ENCODE results near the gene NEURL1. TPM values are rescaled to one million over a fixed set of nuclear protein-coding genes. Genes with fewer than 3 reads are reported as not detected.

NEURL1 gene
- total RNA-seq, 1 experiment from 2014 or later, result 0.84 TPM

DNA sequence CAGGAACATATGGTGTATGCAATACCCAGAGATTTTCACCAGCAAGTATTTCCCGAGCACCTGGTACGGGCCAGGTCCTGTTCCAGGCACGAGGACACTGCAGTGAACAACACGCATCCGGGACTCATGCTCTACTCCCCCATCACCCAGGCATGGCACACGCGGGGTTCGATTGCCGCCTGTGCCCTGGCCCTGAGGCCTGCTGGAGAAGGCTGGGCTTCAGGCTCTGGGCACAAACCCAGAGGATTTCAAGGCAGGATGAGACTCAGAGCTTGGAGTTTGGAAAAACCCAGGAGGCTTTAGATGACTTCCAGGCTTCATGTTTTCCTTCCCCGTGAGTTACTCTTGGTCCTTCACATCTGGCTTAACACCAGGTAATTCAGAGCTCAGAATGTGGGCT is 143.5 kb downstream of the NEURL1 start:
- CTCF ChIA-PET, result no interaction called here
- H3K4me3 ChIP-seq (ENCODE audit: low read depth, low read length), result no peak overlapping the region
- Mint-ChIP-seq H3K27ac (ENCODE audit: unreplicated experiment) (no peak overlapping the region), H3K36me3 (ENCODE audit: insufficient read depth, unreplicated experiment) (no peaks in the 10 kb centered on the region), H3K9me3 (ENCODE audit: unreplicated experiment) (no peaks in the 10 kb centered on the region), H3K27me3 (ENCODE audit: insufficient read depth, unreplicated experiment) (no peaks in the 10 kb centered on the region), H3K4me1 (ENCODE audit: low read depth, unreplicated experiment) (no peaks in the 10 kb centered on the region), H3K4me3 (ENCODE audit: unreplicated experiment) (no peak overlapping the region)
- H3K36me3 ChIP-seq (ENCODE audit: control insufficient read depth, insufficient read depth, low read length), result no peaks in the 10 kb centered on the region
- H3K4me1 ChIP-seq, result 0 out of 2 replicates have a peak, but pooled peaks cover under 1% of the 10 kb centered on the region
- H3K27me3 ChIP-seq (replicated peaks; ENCODE audit: control insufficient read depth, insufficient read depth, low read length), result no peaks in the 10 kb centered on the region
- TF ChIP-seq, protein P1, sequence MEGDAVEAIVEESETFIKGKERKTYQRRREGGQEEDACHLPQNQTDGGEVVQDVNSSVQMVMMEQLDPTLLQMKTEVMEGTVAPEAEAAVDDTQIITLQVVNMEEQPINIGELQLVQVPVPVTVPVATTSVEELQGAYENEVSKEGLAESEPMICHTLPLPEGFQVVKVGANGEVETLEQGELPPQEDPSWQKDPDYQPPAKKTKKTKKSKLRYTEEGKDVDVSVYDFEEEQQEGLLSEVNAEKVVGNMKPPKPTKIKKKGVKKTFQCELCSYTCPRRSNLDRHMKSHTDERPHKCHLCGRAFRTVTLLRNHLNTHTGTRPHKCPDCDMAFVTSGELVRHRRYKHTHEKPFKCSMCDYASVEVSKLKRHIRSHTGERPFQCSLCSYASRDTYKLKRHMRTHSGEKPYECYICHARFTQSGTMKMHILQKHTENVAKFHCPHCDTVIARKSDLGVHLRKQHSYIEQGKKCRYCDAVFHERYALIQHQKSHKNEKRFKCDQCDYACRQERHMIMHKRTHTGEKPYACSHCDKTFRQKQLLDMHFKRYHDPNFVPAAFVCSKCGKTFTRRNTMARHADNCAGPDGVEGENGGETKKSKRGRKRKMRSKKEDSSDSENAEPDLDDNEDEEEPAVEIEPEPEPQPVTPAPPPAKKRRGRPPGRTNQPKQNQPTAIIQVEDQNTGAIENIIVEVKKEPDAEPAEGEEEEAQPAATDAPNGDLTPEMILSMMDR (IDR thresholded peaks at IDR 0.05; ENCODE audit: insufficient read depth in 1 of 2, low read depth in 1 of 2, low read length in 1 of 2, severe bottlenecking in 1 of 2, unreplicated experiment in 1 of 2), result no peak
- no peak for DNase-seq
- intact Hi-C loops (cut with micrococcal nuclease; ENCODE audit: unreplicated experiment), result no loop called here
- POLR2A ChIA-PET, result no interaction called here
- no TSS peak for BruUV-seq (replicated peaks)
- H3K9me3 ChIP-seq, result no peaks in the 10 kb centered on the region

DNA sequence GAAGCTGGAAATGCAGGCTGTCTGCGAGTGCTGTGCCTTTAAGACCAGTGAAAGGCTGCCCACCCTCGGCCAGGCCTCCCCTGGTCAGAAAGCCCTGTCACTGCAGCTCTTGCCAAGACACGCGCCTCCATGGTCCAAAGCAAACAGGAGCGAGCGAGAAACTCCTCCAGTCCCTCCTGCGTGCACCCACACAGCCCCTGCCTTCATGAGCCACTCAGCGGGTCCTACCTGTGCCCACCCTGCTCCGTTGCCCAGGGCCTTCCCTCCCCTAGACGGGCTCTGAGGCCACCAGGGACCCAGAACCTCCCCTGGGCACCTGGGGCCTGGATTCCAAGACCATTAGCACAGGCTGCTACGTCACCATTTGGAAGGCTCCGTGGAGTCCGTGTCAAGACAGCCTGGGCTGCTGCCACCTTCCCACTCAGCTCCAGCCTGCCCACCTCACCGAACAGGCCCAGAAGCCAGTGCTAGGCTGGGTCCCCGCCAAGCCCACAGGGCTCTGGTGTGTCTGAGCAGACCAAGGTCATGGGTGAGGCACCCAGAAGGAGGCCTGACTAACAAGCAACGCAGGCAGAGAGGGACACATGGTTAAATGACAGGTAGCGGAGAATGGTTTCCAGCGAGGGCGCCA is 144.5 kb downstream of the NEURL1 start:
- no peaks in the 10 kb centered on the region for H3K27me3 ChIP-seq (replicated peaks; ENCODE audit: control insufficient read depth, insufficient read depth, low read length)
- H3K36me3 ChIP-seq (ENCODE audit: control insufficient read depth, insufficient read depth, low read length), result no peaks in the 10 kb centered on the region
- no peak for DNase-seq
- no peak overlapping the region for H3K27ac Mint-ChIP-seq (ENCODE audit: unreplicated experiment)
- TF ChIP-seq, protein P1 (IDR thresholded peaks at IDR 0.05; ENCODE audit: insufficient read depth in 1 of 2, low read depth in 1 of 2, low read length in 1 of 2, severe bottlenecking in 1 of 2, unreplicated experiment in 1 of 2), result no peak
- no peaks in the 10 kb centered on the region for H3K27me3 Mint-ChIP-seq (ENCODE audit: insufficient read depth, unreplicated experiment)
- intact Hi-C loops (cut with micrococcal nuclease; ENCODE audit: unreplicated experiment), result no loop called here
- no peaks in the 10 kb centered on the region for H3K4me1 Mint-ChIP-seq (ENCODE audit: low read depth, unreplicated experiment)
- POLR2A ChIA-PET, result no interaction called here
- no peaks in the 10 kb centered on the region for H3K9me3 Mint-ChIP-seq (ENCODE audit: unreplicated experiment)
- H3K9me3 ChIP-seq, result no peaks in the 10 kb centered on the region
- no peak overlapping the region for H3K4me3 Mint-ChIP-seq (ENCODE audit: unreplicated experiment)
- no TSS peak for BruUV-seq (replicated peaks)
- CTCF ChIA-PET, result no interaction called here
- no peaks in the 10 kb centered on the region for H3K36me3 Mint-ChIP-seq (ENCODE audit: insufficient read depth, unreplicated experiment)
- H3K4me1 ChIP-seq, result 0 out of 2 replicates have a peak, but pooled peaks cover 4% of the 10 kb centered on the region
- H3K4me3 ChIP-seq (ENCODE audit: low read depth, low read length), result no peak overlapping the region

- intact Hi-C loops (cut with micrococcal nuclease; ENCODE audit: unreplicated experiment), result no loop called here
- TF ChIP-seq, protein P1 (IDR thresholded peaks at IDR 0.05; ENCODE audit: insufficient read depth in 1 of 2, low read depth in 1 of 2, low read length in 1 of 2, severe bottlenecking in 1 of 2, unreplicated experiment in 1 of 2), result no peak
- Mint-ChIP-seq H3K9me3 (ENCODE audit: unreplicated experiment) (no peaks in the 10 kb centered on the region), H3K4me3 (ENCODE audit: unreplicated experiment) (no peak overlapping the region), H3K27ac (ENCODE audit: unreplicated experiment) (no peak overlapping the region), H3K27me3 (ENCODE audit: insufficient read depth, unreplicated experiment) (no peaks in the 10 kb centered on the region), H3K4me1 (ENCODE audit: low read depth, unreplicated experiment) (no peaks in the 10 kb centered on the region), H3K36me3 (ENCODE audit: insufficient read depth, unreplicated experiment) (no peaks in the 10 kb centered on the region)
- Histone ChIP-seq H3K4me3 (ENCODE audit: low read depth, low read length) (no peak overlapping the region), H3K27me3 (replicated peaks; ENCODE audit: control insufficient read depth, insufficient read depth, low read length) (no peaks in the 10 kb centered on the region), H3K36me3 (ENCODE audit: control insufficient read depth, insufficient read depth, low read length) (no peaks in the 10 kb centered on the region), H3K4me1 (0 out of 2 replicates have a peak, but pooled peaks cover 4% of the 10 kb centered on the region), H3K9me3 (no peaks in the 10 kb centered on the region)
- POLR2A ChIA-PET, result no interaction called here
- no TSS peak for BruUV-seq (replicated peaks)
- no peak for DNase-seq
- CTCF ChIA-PET, result no interaction called here
These were observed 145.4 kb downstream of the NEURL1 start for GRCh38 chr10:103638948-103639347.

Measured in Caco-2 (cell line).